GM15510 (cell line): ENCODE measurements around the gene TPT1.

ENCODE experiments used
- POLR2A ChIP-seq: IDR thresholded peaks from 3 replicates; pipeline ENCODE4 v1.6.1; 2011; ENCODE audit warnings: borderline replicate concordance; ENCODE audit not compliant: insufficient read length; ENCODE audit errors: extremely low read depth

Gene TPT1

DNA sequence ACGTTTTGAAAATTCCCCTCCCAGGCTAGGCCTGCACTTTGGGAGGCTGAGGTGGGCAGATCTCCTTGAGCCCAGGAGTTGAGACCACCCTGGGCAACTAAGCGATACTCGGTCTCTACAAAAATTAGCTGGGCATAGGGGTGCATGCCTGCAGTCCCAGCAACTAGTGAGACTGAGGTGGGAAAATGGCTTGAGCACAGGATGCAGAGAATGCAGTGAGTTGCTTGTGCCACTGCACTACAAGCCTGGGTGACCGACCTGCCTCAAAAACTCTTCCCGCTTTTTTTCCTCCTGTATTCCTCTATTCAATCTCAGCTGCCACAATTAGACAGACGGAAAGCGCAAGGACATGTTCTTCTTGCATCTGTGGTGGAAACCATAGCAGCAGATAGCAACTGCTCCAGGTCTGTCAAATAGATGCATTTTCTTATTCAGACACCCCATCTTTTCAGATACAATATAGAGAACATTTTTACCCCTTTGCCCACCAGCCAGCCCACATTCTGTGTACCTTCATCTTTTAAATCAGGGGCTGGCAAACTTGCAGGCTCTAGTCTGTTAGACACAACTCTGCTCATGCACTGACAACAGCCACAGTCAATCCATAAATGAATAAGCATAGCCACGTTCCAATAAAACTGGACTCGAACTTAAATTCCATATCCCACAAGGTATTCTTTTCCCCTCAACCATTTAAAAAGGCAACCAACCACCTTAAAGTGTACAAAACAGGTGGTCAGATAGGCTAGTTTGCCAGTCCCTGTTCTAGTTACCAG is 4.8 kb downstream of the TPT1 start:
- peak; percentile 30 for TF ChIP-seq POLR2A

DNA sequence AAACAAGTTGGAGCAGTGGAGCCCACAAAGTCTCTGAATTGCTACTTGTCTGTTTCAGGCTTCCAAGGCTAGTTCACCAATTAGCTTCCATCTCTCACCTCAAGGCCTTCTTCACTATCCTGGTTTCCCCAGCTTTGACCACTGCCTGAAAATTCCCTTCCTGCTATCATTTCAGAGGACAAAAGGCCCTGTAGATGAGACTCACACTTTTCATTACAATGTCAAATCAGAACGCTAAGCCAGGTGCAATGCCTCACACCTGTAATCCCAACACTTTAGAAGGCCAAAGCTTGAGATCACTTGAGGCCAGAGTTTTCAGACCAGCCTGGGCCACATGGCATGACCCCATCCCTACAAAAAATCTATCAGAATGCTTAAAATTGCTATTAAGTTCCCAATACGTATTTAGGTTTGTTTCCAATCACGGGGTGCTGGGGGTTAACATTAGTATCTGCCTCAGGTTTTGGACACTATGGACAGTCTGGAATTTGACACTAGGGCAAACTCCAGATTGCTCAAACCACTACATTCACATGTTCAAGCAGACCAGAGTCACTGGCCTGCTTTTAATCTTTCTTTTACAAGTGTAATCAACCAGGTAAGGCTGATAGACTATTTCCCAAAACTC is 5.5 kb downstream of the TPT1 start:
- peak; percentile 11 for TF ChIP-seq POLR2A

DNA sequence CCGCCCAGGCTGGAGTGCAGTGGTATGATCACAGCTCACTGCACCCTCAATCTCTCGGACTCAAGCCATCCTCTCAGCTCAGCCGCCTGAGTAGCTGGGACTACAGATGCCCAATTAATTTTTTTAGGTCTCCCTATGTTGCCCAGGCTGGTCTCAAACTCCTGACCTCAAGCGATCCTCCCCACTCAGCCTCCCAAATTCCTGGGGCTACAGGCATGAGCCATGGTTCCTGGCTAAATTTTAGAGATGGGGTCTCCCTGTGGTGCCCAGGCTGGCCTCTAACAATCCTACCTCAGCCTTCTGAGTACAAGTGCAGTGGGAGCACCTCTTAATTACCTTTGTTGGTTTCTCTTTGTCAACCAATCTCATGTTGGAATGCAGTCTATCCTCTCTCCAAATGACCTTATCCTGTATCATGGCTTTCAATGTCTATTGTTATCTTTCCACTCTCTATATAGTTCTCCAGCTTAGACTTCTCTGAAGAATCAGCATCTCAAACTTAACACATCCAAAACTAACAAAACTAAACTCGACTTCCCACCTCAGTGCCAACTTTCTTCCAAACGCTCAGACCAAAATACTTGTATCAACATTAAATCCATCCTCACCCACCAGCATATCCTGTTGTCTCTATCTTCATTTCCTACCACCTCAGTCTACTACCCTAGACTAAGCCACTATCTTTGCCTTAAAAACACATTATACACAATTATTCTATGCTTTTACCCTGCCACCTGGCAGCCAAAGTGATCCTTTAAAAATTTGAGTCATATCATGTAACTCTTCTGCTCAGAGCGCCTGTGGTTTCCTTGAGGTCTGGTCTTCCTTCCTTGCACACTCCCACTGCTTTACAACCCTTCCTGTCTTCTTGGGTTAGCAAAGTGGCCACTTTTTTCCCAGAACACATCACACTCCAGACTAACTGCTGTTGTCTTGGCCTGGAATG is 6.7 kb downstream of the TPT1 start:
- no peak for TF ChIP-seq POLR2A

DNA sequence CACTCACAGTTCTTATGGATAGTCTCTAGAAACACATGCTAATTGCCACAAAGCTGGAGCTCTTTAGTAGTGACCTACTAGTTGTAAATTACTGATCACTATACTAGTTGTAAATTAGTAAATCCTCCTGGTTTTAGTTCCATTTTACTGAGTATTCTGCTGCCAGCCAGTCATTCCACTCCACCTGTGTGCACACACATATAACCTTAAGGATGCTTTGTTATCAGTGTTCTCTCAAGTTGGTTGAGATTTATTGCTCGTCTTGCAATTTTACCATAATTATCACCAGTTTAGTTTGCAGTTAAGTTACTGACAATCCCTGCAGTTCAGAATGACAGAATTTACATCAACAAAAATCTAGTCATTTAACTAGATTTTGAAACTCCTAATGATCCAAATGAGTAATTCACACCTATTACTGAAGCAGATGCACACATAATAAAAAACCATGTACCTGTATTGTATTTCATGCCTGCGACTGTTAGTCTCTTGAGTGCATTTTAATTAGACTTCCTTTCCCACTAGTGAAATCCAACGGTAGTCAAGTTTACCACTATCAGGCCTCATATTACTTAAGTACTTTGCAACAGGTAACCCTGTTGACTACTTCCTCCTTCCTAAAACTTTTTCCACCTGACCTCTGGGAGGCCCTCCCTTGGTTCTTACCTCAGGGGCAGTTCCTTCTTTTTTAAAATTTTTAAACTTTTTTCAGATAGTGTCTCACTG is 7.6 kb downstream of the TPT1 start:
- no peak for TF ChIP-seq POLR2A

DNA sequence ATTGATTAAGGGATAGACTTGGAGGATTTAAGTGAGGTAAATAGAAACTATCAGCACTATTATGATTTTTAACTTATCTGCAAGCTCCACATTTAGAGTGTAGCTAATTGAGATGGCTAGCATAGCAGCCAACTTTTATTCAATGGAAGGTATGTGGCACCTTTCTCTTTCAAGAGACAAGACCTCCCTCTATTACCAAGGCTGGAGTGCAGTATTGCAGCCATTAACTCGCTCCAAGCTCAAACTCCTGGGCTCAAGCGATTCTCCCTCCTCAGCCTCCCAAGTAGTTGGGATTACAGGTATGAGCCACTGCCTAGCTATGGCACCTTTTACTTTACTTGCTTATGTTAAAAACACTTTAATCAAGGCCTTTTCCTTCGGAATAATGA is 8.2 kb downstream of the TPT1 start:
- no peak for TF ChIP-seq POLR2A

DNA sequence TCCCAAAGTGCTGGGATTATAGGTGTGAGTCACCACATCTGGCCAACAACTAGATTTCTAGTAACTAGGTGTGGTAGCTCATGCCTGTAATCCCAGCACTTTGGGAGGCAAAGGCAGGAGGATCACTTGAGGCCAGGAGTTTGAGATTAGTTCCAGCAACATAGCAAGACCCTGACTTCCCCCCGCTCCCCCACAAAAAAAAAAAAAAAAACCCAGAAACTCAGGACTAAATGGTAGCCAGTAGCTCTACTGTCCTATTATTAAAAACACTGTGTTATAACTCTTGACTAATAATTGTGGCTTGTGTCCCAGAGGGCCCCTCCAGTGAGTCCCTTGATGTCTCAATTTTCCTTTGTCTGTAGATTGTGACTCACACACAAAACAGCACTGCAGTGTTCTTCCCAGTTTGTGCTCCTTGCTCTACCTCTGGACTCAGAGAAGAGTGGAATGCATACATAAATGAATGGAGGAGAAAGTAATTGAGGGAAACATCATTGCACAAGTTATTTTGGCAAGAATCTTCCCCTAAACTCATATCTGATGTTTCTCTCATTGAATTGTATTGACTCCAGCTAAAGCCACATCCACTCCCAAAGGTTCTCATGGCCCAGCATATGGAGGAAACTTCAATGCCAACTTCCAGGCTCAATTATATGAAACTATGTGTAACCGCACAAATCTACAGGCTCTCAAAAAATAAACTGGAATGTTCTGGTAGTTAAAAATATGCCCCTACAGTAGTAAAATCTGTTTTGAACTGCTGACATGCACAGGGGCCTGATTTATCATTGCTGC is 8.8 kb downstream of the TPT1 start:
- TF ChIP-seq POLR2A = no peak

DNA sequence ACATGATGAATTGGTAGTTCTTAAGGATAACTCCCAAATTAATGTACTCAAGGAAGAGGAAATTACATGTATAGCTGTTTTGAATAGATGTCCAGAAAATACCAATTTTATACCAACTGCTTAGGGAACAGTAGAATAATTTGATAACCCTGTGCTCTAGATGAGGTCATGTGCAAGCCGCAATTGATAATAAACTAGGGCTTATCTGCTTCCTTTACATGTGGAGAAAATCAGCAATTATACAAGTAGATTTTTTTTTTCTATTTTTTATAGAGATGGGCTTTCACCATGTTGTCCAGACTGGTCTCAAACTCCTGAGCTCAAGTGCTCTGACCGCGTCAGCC is 9.3 kb downstream of the TPT1 start:
- no peak for TF ChIP-seq POLR2A

DNA sequence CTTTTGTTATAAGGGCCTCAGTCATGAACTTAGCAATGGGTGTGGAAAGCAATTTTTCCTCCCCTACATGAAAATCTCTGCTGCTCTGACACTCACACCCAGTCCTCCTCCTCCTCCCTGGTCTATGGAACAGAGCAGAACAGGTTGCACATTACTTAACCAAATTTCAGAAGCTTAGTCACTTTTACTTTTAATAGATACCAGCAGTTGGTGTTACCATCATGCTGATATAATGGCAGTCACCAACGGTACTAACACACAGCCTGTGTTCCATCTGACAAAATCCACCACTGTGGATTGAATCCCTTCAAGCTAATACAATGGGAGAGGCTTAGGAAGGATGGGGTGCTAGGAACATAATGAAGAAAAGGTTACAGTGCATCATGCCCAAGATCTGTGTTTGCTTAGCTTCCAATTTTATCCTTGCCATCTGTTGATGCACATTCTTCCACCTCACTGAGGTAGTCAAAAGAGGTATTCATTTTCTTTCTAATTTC is 9.8 kb downstream of the TPT1 start:
- no peak for TF ChIP-seq POLR2A

DNA sequence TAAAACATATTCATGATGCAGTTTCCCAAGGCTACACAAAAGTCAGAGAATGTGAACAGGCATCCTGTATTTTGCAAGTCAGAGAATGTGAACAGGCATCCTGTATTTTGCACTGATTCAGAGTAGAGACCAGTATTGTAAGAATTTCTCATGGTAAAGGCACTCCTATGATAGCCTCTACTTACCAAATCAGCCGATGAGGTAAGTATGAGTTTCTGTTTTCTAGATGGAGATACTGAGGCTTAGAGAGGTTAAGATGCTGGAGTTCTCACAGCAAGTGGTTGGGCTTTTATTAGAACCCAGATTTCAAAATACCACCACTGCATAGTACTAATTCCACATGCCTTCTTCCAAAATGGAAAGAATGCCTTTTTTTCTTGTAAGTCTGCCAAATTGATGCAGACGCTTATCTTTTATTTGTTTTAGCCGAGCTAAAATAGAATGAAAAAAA is 12.3 kb downstream of the TPT1 start:
- TF ChIP-seq POLR2A = no peak

DNA sequence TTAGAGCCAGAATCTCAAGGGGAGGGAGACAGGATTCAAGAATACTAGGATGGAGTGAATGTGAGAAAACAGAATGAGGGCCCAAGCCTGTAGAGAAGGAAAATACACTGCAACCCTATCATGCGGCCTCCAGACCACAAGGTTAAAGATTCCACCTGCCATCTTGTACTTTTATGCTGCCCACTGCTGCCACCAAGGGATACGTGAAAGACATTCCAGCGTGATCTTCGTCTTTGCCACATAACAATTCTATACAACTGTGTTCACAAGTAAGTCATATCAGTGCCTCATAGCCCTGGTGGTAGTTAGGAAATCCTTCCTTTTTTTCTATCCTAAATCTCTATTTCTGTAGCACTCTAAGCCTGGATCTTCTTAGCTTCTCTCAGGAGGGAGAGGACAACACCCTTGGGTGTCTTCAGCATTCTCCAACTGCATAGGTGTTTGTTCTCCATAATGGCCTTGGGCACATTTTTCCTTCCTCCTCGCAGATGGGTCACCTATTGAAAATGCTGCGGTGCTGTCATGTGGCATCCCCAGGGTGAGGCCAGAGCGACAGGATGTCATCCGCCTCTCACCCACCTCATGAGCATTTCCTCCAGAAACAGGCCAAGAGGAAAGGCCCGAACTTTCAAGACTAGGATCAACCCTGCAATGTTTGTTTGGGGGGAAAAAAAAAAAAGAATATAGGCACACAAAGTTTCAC is 13.6 kb downstream of the TPT1 start:
- TF ChIP-seq POLR2A = no peak

DNA sequence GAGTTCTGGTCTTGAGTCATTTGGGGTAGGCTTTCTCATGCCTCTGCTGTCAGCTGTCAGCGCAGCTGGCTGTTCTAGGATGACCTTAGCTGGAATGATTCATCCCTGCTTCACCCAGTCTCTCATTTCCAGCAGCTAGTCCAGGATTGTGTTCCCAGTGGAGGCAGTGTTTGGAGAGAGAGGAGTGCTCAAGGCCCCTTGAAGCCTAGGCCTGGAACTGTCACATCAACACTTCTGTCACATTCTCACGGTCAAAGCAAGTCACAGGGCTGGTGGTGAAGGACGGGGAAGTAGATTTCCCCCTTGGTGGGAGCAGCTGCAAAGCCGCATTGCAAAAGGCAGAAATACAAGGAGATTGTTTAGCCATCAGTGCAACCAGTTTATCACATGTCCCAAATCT is 15.2 kb downstream of the TPT1 start:
- no peak for TF ChIP-seq POLR2A

DNA sequence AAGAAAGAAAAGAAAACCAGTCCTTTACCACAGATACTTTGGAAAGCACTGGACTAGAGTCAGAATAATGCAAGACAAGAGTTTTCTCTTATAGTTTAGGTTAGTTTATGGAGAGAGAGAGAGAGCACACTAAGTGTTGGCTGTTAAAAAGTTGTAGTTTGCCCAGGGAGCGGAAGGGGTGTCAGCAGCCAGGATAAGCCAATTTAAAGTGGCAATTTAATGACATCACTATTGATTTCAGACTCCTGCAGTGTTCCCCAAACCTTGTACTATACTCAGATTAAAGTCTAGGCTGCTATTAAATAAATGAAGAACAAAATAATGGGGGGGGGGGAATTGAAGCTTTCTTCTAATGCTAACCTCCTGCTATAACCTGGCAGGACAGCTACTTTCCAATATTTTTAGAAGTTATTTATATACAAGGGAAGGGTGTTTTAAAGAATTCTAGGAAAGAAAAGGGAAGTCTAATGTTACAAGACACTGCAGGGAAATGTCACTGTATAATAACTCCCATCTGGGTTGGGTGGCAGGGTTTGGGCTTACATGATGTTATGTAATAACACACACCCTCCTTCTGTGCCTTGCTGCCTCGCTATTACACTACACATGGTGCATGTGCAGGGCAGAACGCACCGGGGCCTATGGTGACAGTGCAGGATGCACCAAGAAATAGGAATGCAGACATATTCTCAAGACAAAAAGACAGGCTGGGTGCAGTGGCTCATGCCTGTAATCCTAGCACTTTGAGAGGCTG is 19.9 kb downstream of the TPT1 start:
- TF ChIP-seq POLR2A = no peak
